Activated CD4-positive, alpha-beta T cell treated with anti-CD3 and anti-CD28 coated beads, Interleukin-2, amount 50 U/mL, for 16 hours (primary cell): ENCODE data around the gene PDHA1.

Source experiments
- DNase-seq: peaks from one replicate; pipeline ENCODE4 v3.0.0-alpha.2; 2020

Gene PDHA1

DNA sequence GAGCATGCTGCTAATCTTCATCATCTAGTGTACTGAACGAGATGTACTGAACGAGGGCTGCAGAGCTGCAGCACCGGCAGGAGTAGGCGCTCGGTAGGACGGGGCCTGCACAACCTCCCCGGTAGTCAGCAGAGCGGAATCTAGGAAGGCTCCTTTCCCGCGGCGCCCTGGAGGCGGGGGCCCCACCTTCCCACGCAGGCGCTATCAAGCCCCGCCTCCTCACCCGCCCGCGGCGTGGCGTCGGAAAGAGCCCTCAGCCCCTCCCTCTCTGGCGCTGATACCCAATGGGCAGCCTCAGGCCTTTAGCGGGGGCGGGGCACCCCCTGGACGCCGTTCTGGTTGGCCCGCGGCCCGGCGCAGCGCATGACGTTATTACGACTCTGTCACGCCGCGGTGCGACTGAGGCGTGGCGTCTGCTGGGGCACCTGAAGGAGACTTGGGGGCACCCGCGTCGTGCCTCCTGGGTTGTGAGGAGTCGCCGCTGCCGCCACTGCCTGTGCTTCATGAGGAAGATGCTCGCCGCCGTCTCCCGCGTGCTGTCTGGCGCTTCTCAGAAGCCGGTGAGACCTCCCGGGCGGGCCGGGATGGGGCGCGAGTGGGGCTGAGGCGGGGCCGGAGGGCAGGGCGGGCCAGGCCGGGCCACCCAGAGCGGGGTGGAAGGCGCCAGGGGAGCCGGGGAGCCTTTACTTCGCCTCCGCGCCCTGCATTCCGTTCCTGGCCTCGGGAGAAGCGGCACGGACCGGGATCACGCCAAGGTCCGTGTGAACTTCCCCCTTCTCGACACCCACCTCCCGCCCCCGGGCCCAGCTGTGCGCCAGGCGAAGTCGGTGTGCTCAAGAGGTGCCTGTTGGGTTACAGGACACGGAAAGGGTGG, at the start of gene PDHA1:
Gene PDHA1, plus strand, starts transcription at position 393 of the 874 bp plus-strand sequence. Its CDS starts 111 bp downstream, at position 504.
- DNase-seq: peak; percentile 92

DNA sequence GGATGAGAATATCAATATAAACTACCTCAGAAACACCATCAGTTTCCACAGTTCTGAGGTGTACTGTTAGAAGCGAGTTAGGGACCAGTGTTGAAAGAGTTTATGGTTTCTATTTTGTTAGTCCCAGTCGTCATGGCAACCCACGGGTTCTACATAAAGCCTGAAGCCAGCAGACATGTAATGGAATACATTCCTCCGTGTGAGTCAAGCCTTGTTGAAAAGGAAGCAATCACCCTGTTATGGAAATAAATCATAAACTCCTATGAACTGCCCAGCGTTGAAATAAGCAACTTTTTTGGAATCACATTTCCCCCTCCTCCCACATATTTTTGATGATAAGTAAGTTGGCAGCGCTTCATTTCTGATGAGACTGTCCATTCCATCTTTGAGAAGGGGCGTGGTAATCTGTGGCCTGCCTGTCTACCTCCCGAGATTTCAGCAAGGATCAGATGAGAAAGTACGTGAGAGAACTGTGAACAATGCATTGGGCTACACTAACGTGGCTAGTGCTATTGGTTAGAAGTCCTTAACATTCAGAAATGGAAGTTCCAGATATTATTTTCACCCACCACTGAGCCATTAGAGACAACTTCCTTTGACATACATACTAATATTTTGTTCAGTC, 40.4 kb upstream of the PDHA1 start:
- DNase-seq: no peak

DNA sequence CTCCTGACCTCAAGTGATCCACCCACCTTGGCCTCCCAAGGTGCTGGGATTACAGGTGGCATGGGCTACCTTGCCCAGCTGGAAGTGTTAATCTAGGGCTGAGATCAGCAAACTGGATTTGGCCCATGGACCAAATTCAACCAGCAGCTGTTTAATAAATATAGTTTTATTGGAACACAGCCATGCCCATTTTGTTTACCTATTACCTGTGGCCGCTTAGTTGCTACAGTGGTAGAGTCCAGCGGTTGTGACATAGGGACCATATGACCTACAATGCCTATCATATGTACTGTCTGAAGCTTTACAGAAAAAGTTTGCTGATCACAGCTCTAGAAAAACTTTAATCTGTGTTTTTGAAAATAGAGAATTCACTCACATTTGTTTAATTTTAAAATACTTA, 17.2 kb upstream of the PDHA1 start:
- no peak for DNase-seq

GRCh38 chrX:19331831-19332230, 11.9 kb upstream of the PDHA1 start:
- no peak for DNase-seq

GRCh38 chrX:19332983-19333382, 10.7 kb upstream of the PDHA1 start:
- DNase-seq: no peak

GRCh38 chrX:19334945-19335626, 8.6 kb upstream of the PDHA1 start:
- DNase-seq: peak; percentile 78

GRCh38 chrX:19342331-19342906, 1.3 kb upstream of the PDHA1 start:
- DNase-seq: no peak

DNA sequence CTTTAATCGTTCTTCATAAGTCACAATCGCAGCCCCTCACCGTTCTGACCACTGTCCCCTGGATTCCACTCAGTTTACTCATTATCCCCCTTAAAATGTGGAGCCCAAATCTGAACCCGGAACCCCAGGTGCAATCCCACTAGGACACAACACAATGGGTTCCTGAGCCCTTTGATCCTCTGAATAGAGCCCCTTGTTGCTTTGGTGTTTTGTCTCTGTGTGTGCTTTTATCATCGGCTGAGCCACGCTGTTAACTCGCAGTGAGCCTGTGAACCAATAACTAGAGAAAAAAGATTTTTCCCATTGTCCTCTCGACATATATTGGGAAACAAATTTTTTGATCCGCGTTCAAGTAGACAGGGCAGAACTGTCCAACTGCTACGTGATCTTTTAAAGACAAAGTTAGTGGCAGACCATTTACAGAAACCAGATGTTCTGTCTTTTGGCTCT, 617 bp upstream of the PDHA1 start:
- DNase-seq: no peak

- DNase-seq: no peak
Measured at GRCh38 chrX:19344661-19345060, 934 bp downstream of the PDHA1 start.

GRCh38 chrX:19347916-19348315, 4.2 kb downstream of the PDHA1 start:
- no peak for DNase-seq

- DNase-seq: no peak
Measured at GRCh38 chrX:19349264-19349663, 5.5 kb downstream of the PDHA1 start.

DNA sequence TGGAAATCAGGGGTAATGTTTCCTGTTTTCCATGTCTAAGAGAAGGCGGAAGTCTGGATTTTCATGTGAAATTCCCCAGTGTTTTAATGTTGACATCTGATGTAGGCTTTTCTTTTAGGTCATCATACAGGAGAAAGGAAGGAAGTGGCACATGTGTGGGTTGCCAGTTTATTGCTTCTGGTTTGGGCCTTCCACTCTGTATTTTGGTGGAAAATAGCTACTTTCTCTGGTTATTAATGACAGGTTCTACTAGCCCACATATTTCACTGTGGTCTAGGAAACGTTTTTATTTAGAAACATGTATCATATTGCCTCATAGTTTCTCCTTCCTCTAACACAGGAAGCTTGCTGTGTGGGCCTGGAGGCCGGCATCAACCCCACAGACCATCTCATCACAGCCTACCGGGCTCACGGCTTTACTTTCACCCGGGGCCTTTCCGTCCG, 7.2 kb downstream of the PDHA1 start:
- peak; percentile 37 for DNase-seq

- DNase-seq: no peak
Measured at GRCh38 chrX:19354625-19355024, 10.9 kb downstream of the PDHA1 start.

- DNase-seq: no peak
Measured at GRCh38 chrX:19358521-19358920, 14.8 kb downstream of the PDHA1 start.

- DNase-seq: no peak
Measured at GRCh38 chrX:19360903-19361302, 17.2 kb downstream of the PDHA1 start.

DNA sequence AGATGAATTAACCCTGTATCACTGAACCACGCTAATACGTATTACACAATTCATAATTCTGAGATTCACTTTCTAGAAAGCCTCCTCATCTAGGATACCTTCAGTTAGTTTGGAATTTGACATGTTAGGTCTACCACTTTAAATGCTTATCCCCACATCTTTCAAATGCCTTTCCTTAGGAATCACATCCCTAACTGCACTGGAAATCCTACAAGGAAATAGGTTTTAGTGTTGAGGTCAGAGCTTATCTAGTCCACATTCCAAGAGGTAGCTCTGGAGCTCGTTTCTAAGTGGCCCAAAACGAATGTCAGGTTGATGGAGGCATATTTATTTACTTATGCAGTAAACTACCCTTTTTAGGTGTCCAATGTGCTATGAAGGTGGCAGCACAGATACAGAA, 18.0 kb downstream of the PDHA1 start:
- DNase-seq: no peak

DNA sequence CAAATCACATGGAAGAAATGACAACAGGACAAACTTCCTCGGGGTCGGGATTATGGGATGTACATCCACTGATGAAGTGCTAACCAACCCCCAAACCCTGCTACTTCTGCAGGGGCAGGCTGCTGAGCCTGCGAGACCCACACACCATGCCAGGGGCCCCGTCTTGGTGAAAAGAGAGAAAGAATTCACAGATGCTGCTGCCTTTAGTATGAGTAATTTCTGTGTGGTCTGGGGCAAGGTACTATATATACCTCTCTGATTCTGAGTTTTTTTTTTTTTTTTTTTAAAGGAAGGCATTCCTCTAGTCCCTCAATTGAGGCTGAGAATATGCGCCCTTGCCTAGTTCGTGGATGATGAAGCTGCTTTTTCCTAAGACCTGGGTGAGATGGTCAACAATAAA, 24.8 kb downstream of the PDHA1 start:
- DNase-seq: no peak

- DNase-seq: no peak
Measured at GRCh38 chrX:19370061-19370460, 26.3 kb downstream of the PDHA1 start.

DNA sequence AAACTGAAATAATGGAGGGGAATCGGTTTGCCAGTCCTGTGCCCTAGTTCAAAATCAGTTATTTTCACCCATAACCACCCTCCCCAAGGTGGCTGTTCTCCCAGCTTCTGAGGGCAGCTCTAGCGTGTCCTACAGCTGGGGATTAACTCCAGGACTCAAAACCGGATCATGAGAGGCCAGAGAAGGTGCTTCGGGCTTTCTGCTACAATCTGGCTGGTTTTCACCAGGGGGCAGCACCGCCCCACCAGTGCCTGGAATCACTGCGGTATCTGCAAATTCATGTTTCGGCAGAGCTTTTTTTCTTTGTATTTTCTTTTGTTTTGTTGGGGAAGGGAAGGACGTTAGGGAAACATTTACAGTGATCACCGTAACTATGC, 28.4 kb downstream of the PDHA1 start:
- peak; percentile 68 for DNase-seq

GRCh38 chrX:19372547-19373331, 29.0 kb downstream of the PDHA1 start:
- no peak for DNase-seq

DNA sequence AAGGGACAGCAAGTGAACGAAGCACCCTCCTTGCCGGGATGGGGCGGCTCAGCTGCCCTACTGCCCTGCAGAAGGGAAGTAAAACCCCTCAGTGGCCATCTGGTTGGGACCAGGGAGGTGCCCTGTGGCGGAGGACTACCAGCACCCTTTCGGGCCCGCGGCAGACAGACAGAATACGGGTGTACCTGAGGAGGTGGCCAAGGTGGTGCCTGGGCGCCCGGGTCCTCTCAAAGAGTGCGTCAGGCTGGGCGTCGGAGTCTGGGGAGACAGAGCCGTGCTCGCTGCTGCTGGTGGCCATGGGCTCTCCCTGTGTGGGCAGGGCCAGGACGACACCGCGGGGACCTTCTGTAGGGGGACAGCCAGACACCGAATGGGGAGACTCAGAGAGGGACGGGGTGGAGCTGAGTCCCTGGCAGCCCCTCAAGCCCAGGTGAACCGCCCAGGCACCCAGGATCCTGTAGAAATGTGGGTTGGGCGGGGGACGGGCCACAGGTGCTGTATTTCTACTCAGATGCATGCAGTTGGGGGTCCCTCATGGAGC, 29.7 kb downstream of the PDHA1 start:
- no peak for DNase-seq

DNA sequence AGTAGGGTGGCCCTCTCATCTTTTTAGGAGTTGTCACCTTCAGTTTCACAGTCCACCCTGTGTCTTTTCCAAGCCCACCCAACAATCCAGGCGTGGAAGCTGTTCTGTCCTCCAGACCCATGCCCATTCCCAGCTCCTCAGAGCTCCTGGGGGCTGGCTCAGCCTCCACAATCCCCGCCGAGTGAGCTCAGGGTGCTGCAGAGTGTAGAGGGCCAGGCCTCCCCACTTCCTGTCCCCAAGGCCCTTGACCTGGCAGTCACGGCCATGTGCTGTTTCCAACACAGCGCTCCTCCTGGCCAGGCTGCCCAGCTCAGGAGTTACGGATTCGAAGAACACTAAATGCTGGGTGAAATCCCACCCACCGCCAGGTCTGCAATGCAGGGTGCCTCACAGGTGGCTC, 31.8 kb downstream of the PDHA1 start:
- no peak for DNase-seq
